Stimulated activated CD8-positive, alpha-beta memory T cell treated with anti-CD3 and anti-CD28 coated beads, Interleukin-4, amount 100 ng/mL, for 48 hours (primary cell): ENCODE measurements around the gene SLC16A6.
"Not testable (repeated sequence)": the region's sequence is repeated elsewhere in the genome, so short reads cannot be mapped to it uniquely, and the experiment has no call there.

Source experiments
- DNase-seq: peaks from one replicate; pipeline ENCODE4 v3.0.0-alpha.2; 2020

SLC16A6 gene

DNA sequence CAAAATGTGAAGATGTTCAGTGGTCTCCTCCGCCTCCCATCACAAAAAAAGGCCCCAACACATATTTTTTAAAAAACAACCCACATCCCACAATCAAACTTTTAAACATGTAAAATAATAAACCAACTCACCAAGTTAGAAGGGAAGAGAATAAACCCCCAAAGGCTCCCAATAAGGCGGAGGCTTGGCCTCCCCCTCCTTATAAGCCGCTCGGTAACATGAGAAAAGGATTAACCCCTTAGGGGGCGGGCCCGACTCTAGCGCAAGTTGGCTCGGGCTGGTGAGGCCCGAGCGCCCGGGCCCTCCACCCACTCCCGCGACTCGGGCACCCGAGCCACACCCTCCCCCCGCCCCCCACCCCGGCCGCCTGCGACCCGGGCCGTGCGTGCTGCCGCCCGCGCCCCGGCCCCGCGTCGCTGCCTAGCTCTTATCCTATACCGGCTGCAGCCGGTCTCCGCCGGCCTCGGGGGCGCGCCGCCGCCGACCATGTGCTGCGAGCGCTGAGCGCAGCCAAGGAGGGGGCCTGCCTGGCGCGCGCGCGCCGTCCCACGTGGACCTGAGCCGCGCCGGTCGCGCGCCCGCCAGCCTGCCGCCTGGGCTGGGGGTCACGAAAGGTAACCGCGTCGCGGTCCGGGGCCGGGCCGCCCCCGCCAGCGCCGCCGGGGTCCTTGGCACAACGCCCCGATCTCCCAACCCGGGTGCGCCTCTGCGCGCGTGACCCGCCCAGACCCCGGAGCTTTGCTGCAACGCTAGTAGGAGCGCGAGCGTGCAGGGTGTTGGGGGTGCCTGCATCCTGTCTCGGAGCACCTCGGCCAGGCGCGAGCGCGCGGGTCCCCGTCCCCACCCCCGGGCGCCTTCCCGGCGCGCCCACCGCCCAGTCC, at the start of gene SLC16A6, which contains the start of gene ARSG:
Gene SLC16A6 (minus strand): TSS at position 173 of the 881 bp plus-strand sequence. CDS start 12,807 bp downstream, outside the sequence.
Gene ARSG (plus strand): TSS at position 541 of the 881 bp plus-strand sequence. CDS start 15,999 bp downstream, outside the sequence.
- DNase-seq, result peak; percentile 85

- DNase-seq, result no peak
Observed at GRCh38 chr17:68334393-68334792, 43.5 kb upstream of the SLC16A6 start.

GRCh38 chr17:68331932-68332331, 41.0 kb upstream of the SLC16A6 start:
- DNase-seq, result not testable (repeated sequence)

- no peak for DNase-seq
Observed at GRCh38 chr17:68329331-68329730, 38.4 kb upstream of the SLC16A6 start.

- DNase-seq, result no peak
Observed at GRCh38 chr17:68328676-68329075, 37.7 kb upstream of the SLC16A6 start.

GRCh38 chr17:68327823-68328557, 37.1 kb upstream of the SLC16A6 start:
- no peak for DNase-seq

- peak; percentile 58 for DNase-seq
Observed at GRCh38 chr17:68326681-68327080, 35.8 kb upstream of the SLC16A6 start.

DNA sequence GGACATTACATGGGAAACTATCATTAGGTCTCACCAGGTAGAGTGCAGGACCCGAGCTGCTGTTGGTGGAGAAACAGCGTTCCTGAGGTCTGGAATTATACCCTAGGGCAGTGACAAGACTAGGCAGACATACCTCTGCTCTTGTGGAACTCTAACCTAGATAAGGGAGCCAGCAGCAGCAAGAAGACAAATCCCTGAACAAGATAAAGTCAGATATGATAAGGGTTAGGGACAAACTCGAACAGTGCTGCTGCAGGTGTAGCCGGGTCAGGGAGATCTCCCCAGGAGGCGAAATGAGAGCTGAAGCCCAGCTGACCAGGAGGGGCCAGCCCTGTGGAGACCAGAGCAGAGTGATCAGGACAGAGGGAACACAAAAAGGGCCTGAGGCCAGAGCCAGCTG, 35.0 kb upstream of the SLC16A6 start:
- no peak for DNase-seq

DNA sequence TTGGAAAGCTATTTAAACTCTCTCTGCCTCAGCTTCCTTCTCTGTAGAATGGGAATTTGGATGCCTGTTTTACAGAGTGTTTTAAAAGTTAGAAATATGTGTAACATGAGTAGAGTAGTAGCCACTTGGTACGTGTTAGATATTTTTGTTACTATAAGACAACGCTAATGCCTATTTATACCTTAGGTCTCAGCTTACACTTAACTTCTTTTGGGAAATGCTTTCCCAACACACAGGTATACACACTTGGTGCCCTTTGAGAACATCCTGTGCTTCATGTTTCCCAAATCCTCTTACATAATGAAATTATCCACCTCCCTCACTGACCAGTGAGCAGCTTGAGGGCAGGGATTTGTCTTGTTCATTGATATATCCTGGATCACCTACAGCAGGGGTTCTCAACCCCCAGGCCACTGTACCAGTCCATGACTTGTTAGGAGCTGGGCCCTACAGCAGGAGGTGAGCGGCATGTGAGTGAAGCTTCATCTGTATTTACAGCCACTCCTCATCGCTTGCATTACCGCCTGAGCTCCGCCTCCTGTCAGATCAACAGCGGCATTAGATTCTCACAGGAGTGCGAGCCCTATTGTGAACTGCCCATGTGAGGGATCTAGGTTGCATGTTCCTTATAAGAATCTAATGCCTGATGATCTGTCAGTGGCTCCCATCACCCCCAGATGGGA, 33.9 kb upstream of the SLC16A6 start:
- DNase-seq, result no peak

DNA sequence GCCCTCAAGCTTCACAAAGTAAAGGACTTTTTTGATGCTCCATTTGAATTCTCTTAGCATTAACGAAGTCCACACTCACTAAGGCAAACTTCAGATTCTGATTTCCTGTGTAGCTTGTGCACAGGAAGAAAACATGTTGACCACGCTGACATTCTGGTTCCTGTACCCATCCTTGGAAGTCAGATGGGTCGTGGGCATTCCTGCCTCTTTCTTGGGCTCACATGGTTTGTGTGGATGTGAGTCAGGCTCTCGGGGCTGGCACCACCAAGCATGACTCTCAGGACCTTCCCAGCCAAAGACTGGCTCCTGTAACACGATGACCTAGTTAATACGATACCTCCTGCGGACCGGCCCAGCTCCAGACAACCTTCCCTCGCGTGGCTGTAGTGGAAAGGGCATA, 33.2 kb upstream of the SLC16A6 start:
- no peak for DNase-seq

GRCh38 chr17:68322630-68323029, 31.7 kb upstream of the SLC16A6 start:
- DNase-seq, result no peak

DNA sequence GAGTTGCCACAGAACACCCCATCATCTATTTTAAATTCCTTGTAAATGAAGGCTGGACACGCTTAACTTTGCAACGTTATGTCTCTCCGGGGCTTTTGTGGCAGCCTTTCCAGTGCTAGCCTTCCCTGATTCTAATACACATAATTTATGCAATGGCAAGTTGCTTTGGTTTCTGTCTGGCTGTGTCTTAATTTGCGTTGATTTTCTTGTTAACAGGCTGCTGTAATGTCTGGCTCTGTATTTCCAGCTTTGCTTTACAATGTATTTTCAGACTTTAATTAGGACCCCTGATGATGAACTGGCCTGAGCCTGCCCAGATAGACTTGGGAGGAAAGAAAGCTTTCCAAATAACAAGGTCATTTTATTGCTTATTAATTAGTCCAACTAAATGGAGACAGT, 30.6 kb upstream of the SLC16A6 start:
- DNase-seq, result no peak

DNA sequence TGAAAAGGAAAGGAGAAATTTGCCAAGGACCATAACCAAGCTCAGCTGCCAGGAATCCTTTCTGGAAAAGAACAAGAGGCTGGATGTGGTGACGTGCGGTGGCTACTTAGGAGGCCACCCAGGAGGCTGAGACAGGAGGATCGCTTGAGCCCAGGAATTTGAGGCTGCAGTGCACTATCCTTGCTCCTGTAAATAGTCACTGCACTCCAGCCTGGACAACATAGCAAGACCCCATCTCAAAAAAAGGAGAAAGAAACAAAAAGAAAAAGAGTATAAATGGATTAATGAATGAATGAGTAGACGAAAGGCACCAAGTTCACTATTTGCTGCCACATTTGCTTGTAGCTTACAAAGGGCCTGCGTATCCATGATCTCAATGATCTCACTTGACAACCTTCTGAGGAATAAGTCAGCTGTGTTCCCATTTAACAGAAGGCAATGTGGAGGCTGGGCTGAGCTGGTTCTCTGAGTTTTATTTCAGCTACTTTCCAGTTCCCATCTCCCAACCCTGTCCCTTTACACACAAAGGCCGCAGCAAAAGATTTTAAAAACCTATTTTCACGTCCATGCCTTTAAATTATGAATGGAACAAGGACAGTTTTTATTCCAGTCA, 30.1 kb upstream of the SLC16A6 start:
- no peak for DNase-seq

DNA sequence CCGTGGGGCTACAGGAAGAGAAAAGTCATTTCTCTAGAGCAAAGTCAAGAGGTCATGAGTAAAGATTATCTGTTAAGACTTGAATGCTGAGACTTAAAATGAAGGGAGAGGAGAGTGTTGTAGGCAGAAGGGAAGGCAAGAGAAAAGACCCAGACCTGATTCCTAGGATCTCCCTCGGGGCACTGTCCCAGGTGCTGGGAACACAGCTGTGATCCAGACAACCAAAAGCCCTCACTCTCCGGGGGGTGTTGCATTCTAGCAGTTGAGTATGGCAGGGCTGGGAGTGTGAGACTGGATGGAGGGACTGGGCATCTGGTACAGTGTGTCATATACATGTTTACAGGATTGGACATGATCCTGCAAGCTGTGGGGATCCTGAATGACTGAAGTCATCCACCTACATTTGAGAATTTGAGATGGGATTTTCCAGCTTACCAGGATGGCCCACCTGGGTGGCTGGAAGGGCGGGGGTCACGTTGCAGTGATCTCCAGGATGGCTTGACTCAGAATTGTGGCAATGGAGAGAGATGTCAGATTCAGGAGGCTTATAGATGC, 29.5 kb upstream of the SLC16A6 start:
- DNase-seq, result no peak

GRCh38 chr17:68319410-68320162, 28.7 kb upstream of the SLC16A6 start:
- DNase-seq, result no peak

- DNase-seq, result no peak
Observed at GRCh38 chr17:68318103-68318991, 27.4 kb upstream of the SLC16A6 start.

- DNase-seq, result no peak
Observed at GRCh38 chr17:68317458-68317857, 26.5 kb upstream of the SLC16A6 start.

- DNase-seq, result no peak
Observed at GRCh38 chr17:68315930-68316329, 25.0 kb upstream of the SLC16A6 start.

- no peak for DNase-seq
Observed at GRCh38 chr17:68314916-68315535, 24.1 kb upstream of the SLC16A6 start.

DNA sequence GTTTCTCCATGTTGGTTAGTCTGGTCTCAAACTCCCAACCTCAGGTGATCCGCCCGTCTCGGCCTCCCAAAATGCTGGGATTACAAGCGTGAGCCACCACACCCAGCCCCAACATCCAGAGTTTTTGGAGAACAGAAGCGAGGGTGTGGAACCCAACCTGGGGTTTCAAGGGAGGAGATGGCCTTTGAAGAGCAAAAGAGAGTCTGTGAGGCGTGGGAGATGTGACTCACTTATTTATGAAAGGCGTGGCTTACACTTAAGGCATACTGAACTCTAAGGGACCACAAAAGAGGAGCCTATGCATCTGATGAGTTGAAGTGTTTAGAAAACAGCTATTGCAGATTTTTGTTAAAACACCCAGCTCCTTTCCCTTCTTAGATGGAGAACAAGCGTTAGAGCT, 19.2 kb upstream of the SLC16A6 start:
- peak; percentile 52 for DNase-seq
